ENCODE measurements around the gene DNAH8. TPM values are rescaled to one million over a fixed set of nuclear protein-coding genes. Genes with fewer than 3 reads are reported as not detected.

DNAH8 gene
- total RNA-seq, 4 donors from 2014 or later: not detected

DNA sequence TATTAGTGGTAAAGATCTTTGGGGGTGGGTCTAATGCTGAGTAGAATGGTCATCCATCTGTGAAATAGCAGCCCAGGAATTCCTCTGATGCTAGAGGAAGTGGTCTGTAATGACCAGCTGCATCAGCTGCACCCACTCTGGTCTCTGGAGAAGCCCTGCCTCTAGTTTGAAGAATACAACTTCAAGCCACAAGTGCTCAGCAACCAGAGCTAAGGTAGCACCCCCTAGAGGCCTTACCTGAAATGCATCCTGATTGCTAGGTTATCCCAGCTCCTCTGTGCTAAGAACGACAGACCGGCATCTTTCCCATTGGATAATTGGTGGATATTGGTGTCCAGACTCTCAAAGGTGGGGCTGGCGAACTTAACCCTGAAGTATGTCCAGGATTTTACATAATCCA, 58.2 kb downstream of the DNAH8 start:
- ATAC-seq (ENCODE audit: low FRiP score) (no peak), DNase-seq (ENCODE audit: low spot score) (no peak)
- TF ChIP-seq CTCF (IDR thresholded peaks at IDR 0.05): no peak

- TF ChIP-seq CTCF (IDR thresholded peaks at IDR 0.05): no peak
- no peak for DNase-seq (ENCODE audit: low spot score)
- ATAC-seq (ENCODE audit: low FRiP score): no peak
These were observed 60.0 kb downstream of the DNAH8 start for GRCh38 chr6:38774929-38775707.

DNA sequence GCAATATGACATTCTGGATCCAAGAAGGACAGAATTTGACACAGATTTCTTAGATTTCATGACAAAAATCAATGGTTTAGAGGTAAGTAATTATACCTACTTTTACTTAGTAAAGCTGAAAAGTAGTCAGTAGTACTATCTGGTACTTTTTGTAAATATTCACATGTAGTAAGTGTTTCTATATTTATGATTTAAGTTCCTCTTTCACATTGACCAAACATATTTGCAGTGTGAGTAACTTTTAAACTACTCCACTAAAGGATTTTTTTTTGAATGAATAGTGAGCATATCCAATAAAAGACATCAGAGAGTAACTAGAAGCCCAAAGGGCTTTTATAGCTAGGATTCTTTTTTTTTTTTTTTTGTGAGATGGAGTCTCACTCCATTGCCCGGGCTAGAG, 60.8 kb downstream of the DNAH8 start:
- no peak for ATAC-seq (ENCODE audit: low FRiP score)
- TF ChIP-seq CTCF (IDR thresholded peaks at IDR 0.05): no peak

GRCh38 chr6:38776515-38776914, 61.4 kb downstream of the DNAH8 start:
- ATAC-seq (ENCODE audit: low FRiP score) (no peak), DNase-seq (ENCODE audit: low spot score) (no peak)
- no peak for TF ChIP-seq CTCF (IDR thresholded peaks at IDR 0.05)

More for the DNA sequence above, 60.8 kb downstream of the DNAH8 start:
- DNase-seq (ENCODE audit: low spot score): no peak

GRCh38 chr6:38779310-38780062, 64.4 kb downstream of the DNAH8 start:
- ATAC-seq (ENCODE audit: low FRiP score) (no peak), DNase-seq (ENCODE audit: low spot score) (no peak)
- no peak for TF ChIP-seq CTCF (IDR thresholded peaks at IDR 0.05)

GRCh38 chr6:38782616-38783015, 67.5 kb downstream of the DNAH8 start:
- ATAC-seq (ENCODE audit: low FRiP score) (no peak), DNase-seq (ENCODE audit: low spot score) (no peak)
- TF ChIP-seq CTCF (IDR thresholded peaks at IDR 0.05): no peak

Data from omental fat pad (tissue), 4 donors.